Germinal center (tissue), 1 donor: Measurements from ENCODE around the gene YTHDC1.
"Not testable (repeated sequence)": the region's sequence is repeated elsewhere in the genome, so short reads cannot be mapped to it uniquely, and the experiment has no call there.

Source experiments
- DNase-seq: peaks from one replicate; pipeline ENCODE4 v3.0.0; 2012; ENCODE audit warnings: mixed read lengths, low spot score

Gene YTHDC1

DNA sequence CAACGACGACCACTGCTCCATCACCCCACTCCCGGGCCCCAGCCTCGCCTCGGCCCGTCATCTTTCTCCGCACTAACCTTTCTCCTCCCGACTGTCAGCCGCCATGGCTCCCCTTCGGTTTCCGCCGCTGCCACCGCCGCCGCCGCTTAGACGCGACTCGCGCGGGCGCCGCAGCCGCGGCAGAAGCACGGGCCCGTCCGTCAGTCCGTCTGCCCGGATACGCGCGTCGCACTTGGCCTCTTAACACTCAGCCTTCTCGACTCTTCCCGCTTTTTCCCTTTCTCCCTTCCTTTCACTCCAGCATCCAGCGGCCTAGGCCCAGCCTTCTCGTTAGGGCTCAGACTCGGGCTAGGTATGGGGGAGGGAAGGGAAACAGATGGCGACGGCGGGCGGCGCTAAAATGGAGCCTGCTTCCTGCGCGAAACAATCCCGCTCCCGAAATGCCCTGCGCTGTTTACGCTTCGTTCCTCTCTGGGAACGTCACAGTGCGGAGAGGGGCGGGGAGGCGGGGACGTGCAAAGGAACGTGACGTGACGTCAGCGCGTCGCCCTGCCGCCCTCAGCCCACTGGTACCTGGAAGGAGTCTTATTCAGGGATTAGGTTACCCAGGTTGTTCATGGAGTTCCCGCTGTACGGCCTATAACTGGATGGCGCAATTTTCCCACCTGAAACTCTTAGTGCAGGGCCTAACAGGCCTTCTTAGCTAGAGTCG lies at the start of gene YTHDC1:
TSS of gene YTHDC1 (minus strand) at position 442 of the 712 bp plus-strand sequence. CDS start at position 105, 337 bp downstream.
- peak; percentile 93 for DNase-seq

GRCh38 chr4:68399306-68399705 lies 49.4 kb upstream of the YTHDC1 start:
- DNase-seq, result no peak

DNA sequence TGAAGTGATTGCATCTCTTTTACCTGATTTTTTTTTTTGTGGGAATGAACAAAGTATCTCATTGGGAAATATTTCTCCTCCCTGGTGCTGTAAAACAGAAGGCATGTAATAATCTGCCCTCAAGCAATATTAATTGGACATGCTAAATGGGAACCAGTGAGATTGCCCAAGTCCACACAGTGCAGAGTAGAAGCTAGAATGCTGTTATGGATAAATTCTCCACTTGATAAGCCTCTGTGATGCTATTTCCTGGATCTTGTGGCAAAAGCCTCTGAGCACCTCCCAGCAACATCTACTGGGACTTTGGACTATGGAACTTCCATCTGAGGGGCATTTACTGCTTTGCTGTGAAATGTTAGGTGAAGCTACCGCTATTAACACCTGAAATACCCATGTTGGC lies 46.9 kb upstream of the YTHDC1 start:
- no peak for DNase-seq

- no peak for DNase-seq
Measured at GRCh38 chr4:68391436-68391835, 41.5 kb upstream of the YTHDC1 start.

DNA sequence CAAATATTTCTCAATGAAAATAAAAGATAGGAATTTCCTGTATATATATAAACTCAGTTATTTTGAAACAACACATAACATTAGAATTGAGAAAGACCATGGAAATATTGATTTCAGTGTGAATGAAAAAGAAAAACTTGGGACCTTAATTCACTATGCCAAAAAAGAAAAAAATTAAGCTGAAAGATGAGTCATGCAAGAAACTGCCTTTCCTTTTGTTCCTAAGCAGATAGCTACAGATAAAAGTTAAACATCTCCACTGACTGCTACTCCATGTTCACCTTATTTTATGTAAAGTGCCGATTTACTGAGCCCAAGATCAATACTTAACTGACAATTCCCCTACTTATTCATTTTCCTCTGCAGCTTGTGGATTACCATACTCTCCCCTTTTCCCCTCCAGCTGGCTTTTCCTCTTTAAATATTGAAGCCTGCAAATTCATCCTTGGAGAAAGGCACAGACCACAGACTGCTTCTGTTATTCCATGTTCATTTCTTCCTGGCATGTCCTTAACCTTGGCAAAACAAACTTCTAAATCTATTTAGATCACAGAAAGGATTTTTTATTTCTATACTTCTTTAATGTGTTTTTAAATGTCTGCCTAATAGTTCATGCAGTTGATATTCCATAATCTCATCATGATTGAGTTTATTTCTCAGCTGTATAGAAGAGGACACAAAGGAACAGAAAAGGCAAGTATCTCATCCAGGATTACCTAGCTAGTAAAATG lies 40.5 kb upstream of the YTHDC1 start:
- no peak for DNase-seq

GRCh38 chr4:68389386-68389913 lies 39.6 kb upstream of the YTHDC1 start:
- not testable (repeated sequence) for DNase-seq

- DNase-seq, result no peak
Measured at GRCh38 chr4:68388347-68388865, 38.5 kb upstream of the YTHDC1 start.

DNA sequence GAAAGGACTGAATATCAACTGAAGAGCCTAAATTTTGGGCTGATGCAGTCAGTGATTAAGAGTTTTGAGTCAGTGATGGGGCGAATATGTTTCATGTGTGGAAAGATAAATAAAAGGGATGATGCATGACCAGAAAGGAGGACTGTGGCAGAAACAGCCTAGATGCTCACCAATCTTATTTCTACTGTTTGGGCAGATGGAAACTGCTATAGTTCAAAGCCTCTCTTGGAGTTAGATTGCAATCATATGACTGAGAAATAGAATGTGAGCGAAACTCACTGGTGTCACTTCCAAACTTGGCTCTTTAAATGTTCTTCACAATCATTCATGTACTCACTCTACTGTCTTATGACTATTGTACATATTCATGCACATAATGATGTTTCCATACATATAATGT lies 35.4 kb upstream of the YTHDC1 start:
- no peak for DNase-seq

DNA sequence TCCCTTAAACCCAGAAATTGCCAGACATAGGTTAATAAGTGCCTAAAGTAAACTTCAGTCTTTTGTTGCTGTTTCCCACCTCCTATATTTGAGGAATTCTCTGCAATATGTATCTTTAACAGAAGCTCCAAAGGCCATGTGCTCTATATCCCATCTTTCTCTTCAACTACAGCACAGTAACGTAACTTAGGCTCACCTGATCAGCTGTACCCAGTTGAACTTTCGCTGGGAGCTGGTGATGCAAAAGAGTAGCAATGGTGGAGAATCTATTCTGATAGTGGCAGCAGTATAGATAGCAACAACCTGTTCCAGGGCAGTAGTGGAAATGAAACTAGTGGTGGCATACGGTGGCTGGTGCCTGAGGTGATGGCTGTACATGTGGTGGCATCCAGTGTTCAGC lies 33.2 kb upstream of the YTHDC1 start:
- no peak for DNase-seq

- no peak for DNase-seq
Measured at GRCh38 chr4:68378226-68378625, 28.3 kb upstream of the YTHDC1 start.

- peak; percentile 52 for DNase-seq
Measured at GRCh38 chr4:68375667-68376559, 26.0 kb upstream of the YTHDC1 start.

- peak; percentile 74 for DNase-seq
Measured at GRCh38 chr4:68373513-68373912, 23.6 kb upstream of the YTHDC1 start.

DNA sequence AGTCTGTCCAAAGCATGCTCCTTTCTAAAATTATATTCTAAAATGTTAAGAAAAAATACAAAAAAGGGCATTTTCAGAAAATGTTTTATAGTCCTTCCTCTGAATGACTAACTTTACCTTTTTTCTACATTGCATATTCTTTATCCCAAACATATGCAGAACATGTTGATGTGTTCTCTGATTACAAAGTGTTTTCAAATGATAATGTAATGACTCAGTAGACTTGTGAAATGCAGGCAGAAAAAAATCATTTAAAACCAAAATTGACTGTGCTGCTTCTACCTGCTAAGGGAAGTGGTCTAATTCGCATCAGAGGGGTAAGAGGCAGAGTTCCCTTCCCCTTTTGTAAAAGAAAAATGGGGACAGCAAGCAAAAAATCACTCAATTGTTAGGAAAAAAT lies 22.7 kb upstream of the YTHDC1 start:
- no peak for DNase-seq

DNA sequence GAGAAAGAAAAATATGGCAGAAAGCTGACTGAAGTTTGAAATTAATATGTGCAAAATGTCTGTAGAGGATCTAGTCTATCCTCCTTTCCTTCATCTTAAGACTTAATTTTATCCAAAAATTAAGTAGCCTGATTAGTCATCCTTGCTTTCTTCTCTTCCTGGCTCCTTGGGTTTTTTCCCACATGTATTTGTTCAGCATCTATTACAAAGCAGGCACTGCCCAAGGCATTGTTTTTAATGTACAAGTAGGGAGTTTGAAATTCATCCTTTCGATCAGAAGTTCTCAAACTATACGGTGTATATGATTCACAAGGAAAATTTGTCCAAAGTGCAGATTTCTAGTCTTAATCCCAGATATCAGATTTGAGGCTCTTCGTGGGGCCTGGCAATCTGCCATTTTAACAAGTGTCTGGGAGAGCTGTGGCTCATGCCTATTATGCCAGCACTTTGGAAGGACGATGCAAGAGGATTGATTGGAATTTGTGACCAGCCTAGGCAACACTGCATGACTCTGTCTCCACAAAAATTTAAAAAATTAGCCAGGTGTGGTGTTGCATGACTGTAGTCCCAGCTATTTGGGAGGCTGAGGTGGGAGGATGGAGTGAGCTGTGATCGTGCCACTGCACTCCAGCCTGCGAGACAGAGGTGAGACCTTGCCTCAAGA lies 19.4 kb upstream of the YTHDC1 start:
- DNase-seq, result no peak

DNA sequence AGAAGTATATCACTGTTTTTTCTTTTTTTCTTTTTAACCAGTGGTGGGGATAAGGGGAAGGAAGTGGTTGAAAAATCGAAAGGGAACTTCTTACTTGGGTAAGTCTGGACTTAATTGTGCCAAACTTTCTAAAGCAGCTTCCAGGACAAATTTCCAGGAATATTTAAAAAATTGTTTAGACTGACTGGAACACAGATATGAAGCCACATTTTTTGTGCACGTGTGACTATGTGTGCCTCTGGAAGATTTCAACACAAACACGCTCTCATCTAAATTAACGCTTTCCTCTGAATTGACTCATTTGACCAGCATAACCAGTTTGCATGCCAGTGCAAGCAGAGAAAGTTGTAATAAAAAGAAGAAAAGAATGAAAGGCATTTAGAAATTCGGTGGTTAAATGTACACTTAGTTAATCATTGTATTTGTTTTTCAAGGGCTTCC lies 18.8 kb upstream of the YTHDC1 start:
- no peak for DNase-seq

- DNase-seq, result no peak
Measured at GRCh38 chr4:68367835-68368234, 17.9 kb upstream of the YTHDC1 start.

DNA sequence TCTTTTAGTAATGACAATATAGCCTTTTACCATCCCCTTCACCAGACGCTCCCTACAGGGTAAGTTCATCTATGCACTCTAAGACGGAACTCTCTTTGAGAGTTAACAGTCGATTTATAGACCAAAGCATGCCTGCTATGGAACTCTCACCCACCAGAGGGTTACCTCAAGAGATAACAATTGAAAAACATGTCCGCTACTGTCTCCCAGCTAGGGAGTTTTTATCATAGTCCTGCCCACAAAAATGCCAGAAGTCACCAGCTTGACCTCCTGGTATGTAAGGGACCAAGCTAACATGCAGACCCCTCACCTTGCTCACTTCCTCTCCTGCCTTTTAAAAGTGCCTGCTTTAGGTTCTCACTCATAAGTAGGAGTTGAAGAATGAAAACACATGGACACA lies 16.7 kb upstream of the YTHDC1 start:
- no peak for DNase-seq

DNA sequence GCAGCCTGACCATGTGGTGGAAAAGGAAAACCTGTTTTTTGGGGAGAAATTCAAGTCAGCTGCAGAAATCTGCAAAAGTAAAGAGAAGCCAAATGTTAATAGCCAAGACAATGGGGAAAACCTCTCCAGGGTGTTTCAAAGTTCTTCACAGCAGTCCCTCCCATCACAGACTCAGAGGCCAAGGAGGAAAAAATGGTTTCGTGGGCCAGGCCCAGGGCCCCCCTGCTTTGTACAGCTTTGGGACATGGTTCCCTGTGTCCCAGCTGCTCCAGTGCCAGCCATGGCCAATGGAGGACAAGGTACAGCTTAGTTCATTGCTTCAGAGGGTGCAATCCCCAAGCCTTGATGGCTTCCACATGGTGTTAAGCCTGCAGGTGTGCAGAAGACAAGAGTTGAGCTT lies 15.2 kb upstream of the YTHDC1 start:
- DNase-seq, result no peak

GRCh38 chr4:68361146-68361589 lies 11.3 kb upstream of the YTHDC1 start:
- no peak for DNase-seq

- no peak for DNase-seq
Measured at GRCh38 chr4:68360231-68360968, 10.5 kb upstream of the YTHDC1 start.

DNA sequence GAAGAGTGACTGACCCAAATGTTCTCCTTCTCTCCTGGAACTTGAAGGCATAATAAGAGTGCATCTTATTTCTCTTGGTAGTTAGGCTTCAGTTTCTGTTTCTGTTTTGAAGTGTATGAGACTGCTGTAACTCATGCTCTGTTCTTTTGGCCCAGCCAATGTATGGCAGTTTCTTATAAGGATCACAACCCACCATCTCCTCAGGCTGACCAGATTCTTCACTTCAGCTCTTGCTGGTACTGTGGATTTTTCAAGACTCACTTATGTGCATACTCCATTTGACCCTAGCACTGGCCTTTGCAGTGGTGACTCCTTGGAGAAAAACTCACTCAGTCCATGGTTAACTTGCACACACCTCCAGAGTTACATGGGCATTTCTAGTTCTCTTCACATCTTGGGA lies 9.6 kb upstream of the YTHDC1 start:
- DNase-seq, result no peak
